ENCODE measurements around the gene RRAGB. TPM values are rescaled to one million over a fixed set of nuclear protein-coding genes. Genes with fewer than 3 reads are reported as not detected.

Gene RRAGB
- total RNA-seq, 1 experiment from 2014 or later: 19.3 TPM

GRCh38 chrX:55777596-55777995 is 60.0 kb downstream of the RRAGB start:
- no peaks in the 10 kb centered on the region for H3K9me3 Mint-ChIP-seq (ENCODE audit: low read depth, unreplicated experiment)
- TF ChIP-seq CTCF (IDR thresholded peaks at IDR 0.05; ENCODE audit: unreplicated experiment): no peak
- intact Hi-C loops (cut with micrococcal nuclease; ENCODE audit: unreplicated experiment): no loop called here
- DNase-seq: no peak
- no peak overlapping the region for H3K4me3 Mint-ChIP-seq (ENCODE audit: low read depth, unreplicated experiment)
- H3K4me1 Mint-ChIP-seq (ENCODE audit: low read depth, unreplicated experiment): no peaks in the 10 kb centered on the region
- H3K36me3 Mint-ChIP-seq (ENCODE audit: insufficient read depth, unreplicated experiment): no peaks in the 10 kb centered on the region
- no peak overlapping the region for H3K27ac Mint-ChIP-seq (ENCODE audit: unreplicated experiment)
- no TSS peak for BruUV-seq (replicated peaks)
- H3K27me3 Mint-ChIP-seq (ENCODE audit: unreplicated experiment): no peaks in the 10 kb centered on the region
- CTCF ChIA-PET: no interaction called here

- Mint-ChIP-seq H3K4me1 (ENCODE audit: low read depth, unreplicated experiment) (no peaks in the 10 kb centered on the region), H3K27me3 (ENCODE audit: unreplicated experiment) (no peaks in the 10 kb centered on the region), H3K4me3 (ENCODE audit: low read depth, unreplicated experiment) (no peak overlapping the region), H3K27ac (ENCODE audit: unreplicated experiment) (no peak overlapping the region), H3K9me3 (ENCODE audit: low read depth, unreplicated experiment) (no peaks in the 10 kb centered on the region), H3K36me3 (ENCODE audit: insufficient read depth, unreplicated experiment) (no peaks in the 10 kb centered on the region)
- no peak for TF ChIP-seq CTCF (IDR thresholded peaks at IDR 0.05; ENCODE audit: unreplicated experiment)
- intact Hi-C loops (cut with micrococcal nuclease; ENCODE audit: unreplicated experiment): no loop called here
- no TSS peak for BruUV-seq (replicated peaks)
- DNase-seq: no peak
- CTCF ChIA-PET: no interaction called here
Observed at GRCh38 chrX:55778322-55778721, 60.8 kb downstream of the RRAGB start.

- Mint-ChIP-seq H3K36me3 (ENCODE audit: insufficient read depth, unreplicated experiment) (no peaks in the 10 kb centered on the region), H3K9me3 (ENCODE audit: low read depth, unreplicated experiment) (no peaks in the 10 kb centered on the region), H3K4me1 (ENCODE audit: low read depth, unreplicated experiment) (no peaks in the 10 kb centered on the region), H3K27ac (ENCODE audit: unreplicated experiment) (no peak overlapping the region), H3K27me3 (ENCODE audit: unreplicated experiment) (no peaks in the 10 kb centered on the region), H3K4me3 (ENCODE audit: low read depth, unreplicated experiment) (no peak overlapping the region)
- CTCF ChIA-PET: interaction anchor here (0.6 kb wide), 1 partner anchor 54 kb away, joined by 3 read pairs; no protein-coding TSS in a partner anchor
- no peak for DNase-seq
- no peak for TF ChIP-seq CTCF (IDR thresholded peaks at IDR 0.05; ENCODE audit: unreplicated experiment)
- BruUV-seq (replicated peaks): no TSS peak
- intact Hi-C loops (cut with micrococcal nuclease; ENCODE audit: unreplicated experiment): no loop called here
Observed at GRCh38 chrX:55783723-55784122, 66.2 kb downstream of the RRAGB start.

GRCh38 chrX:55787063-55787462 is 69.5 kb downstream of the RRAGB start:
- no peak for TF ChIP-seq CTCF (IDR thresholded peaks at IDR 0.05; ENCODE audit: unreplicated experiment)
- no peak for DNase-seq
- Mint-ChIP-seq H3K9me3 (ENCODE audit: low read depth, unreplicated experiment) (no peaks in the 10 kb centered on the region), H3K4me3 (ENCODE audit: low read depth, unreplicated experiment) (no peak overlapping the region), H3K36me3 (ENCODE audit: insufficient read depth, unreplicated experiment) (no peaks in the 10 kb centered on the region), H3K27ac (ENCODE audit: unreplicated experiment) (no peak overlapping the region), H3K27me3 (ENCODE audit: unreplicated experiment) (no peaks in the 10 kb centered on the region), H3K4me1 (ENCODE audit: low read depth, unreplicated experiment) (no peaks in the 10 kb centered on the region)
- no TSS peak for BruUV-seq (replicated peaks)
- CTCF ChIA-PET: no interaction called here
- intact Hi-C loops (cut with micrococcal nuclease; ENCODE audit: unreplicated experiment): no loop called here
